PFSK-1 (cell line): ENCODE measurements around the gene SLC18A3.

Source experiments
- FOXP2 ChIP-seq: optimal IDR thresholded peaks from 2 replicates; pipeline ENCODE3; 2011; ENCODE audit warnings: borderline replicate concordance, control low read depth, inconsistent platforms; ENCODE audit not compliant: insufficient read depth; ENCODE audit errors: extremely low read length, extremely low read depth
- POLR2AphosphoS5 ChIP-seq: IDR thresholded peaks from 2 replicates; pipeline ENCODE4 v1.6.1; 2012; ENCODE audit warnings: low read depth, mild to moderate bottlenecking, control low read depth, low read length, moderate library complexity
- SIN3A ChIP-seq: IDR thresholded peaks from 2 replicates; pipeline ENCODE4 v1.6.1; 2012; ENCODE audit warnings: mild to moderate bottlenecking, low read length, moderate library complexity, borderline replicate concordance; ENCODE audit not compliant: insufficient read depth
- TAF1 ChIP-seq: IDR thresholded peaks from 2 replicates; pipeline ENCODE4 v1.6.1; 2012; ENCODE audit warnings: low read length, control low read depth, borderline replicate concordance; ENCODE audit not compliant: insufficient read depth
- TF ChIP-seq, protein P1 (sequence below), 2 experiments: IDR thresholded peaks; 2 replicates each; pipeline versions ENCODE4 v1.6.1 to v1.8.0; 2011 to 2012; ENCODE audit warnings: low read depth in 2 of 2, low read length in 2 of 2, control low read depth in 1 of 2, inconsistent platforms in 1 of 2, mild to moderate bottlenecking in 1 of 2, moderate library complexity in 1 of 2; ENCODE audit not compliant: insufficient read depth in 1 of 2

SLC18A3 gene

DNA sequence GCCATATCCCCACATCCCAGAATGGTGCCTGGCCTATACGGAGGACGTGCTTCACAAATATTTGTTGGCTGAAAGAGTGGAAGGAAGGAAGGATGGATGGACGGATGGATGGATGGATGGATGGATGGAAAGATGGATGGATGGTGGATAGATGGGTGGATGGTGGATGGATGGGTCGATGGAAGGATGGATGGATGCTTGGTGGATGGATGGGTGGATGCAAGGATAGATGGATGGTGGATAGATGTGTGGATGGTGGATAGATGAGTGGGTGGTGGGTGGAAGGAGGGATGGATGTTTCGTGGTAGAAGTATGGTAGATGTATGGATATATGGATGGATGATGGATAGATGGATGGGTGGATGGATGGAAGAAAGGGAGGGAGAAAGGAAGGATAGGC lies 14.5 kb downstream of the SLC18A3 start:
- no peak for TF ChIP-seq SIN3A
- no peak for TF ChIP-seq POLR2AphosphoS5
- TF ChIP-seq TAF1, result no peak
- TF ChIP-seq FOXP2, result no peak
- TF ChIP-seq, protein P1, sequence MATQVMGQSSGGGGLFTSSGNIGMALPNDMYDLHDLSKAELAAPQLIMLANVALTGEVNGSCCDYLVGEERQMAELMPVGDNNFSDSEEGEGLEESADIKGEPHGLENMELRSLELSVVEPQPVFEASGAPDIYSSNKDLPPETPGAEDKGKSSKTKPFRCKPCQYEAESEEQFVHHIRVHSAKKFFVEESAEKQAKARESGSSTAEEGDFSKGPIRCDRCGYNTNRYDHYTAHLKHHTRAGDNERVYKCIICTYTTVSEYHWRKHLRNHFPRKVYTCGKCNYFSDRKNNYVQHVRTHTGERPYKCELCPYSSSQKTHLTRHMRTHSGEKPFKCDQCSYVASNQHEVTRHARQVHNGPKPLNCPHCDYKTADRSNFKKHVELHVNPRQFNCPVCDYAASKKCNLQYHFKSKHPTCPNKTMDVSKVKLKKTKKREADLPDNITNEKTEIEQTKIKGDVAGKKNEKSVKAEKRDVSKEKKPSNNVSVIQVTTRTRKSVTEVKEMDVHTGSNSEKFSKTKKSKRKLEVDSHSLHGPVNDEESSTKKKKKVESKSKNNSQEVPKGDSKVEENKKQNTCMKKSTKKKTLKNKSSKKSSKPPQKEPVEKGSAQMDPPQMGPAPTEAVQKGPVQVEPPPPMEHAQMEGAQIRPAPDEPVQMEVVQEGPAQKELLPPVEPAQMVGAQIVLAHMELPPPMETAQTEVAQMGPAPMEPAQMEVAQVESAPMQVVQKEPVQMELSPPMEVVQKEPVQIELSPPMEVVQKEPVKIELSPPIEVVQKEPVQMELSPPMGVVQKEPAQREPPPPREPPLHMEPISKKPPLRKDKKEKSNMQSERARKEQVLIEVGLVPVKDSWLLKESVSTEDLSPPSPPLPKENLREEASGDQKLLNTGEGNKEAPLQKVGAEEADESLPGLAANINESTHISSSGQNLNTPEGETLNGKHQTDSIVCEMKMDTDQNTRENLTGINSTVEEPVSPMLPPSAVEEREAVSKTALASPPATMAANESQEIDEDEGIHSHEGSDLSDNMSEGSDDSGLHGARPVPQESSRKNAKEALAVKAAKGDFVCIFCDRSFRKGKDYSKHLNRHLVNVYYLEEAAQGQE (IDR thresholded peaks at IDR 0.05; ENCODE audit: insufficient read depth in 1 of 2, low read depth in 2 of 2, low read length in 2 of 2), result no peak

DNA sequence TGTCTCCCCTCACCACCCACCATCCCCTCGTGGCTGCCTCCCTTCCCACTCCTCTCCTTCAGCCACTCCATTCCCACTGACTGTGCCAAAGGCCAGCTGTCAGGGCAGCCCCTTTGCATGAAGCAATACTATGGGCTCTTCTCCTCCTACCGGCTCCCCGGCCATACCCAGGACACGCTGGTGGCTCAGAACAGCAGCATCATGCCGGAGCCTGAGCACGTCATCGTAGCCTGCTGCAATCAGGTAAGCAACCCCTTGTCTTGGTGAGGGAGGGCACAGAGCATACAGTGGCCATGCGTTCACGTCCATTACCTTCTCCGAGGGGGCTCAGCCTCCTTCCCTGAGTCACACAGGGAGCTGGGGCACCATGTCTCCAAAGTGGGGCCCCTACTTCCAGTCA lies 15.3 kb downstream of the SLC18A3 start:
- TF ChIP-seq TAF1, result no peak
- TF ChIP-seq, protein P1 (IDR thresholded peaks at IDR 0.05; ENCODE audit: insufficient read depth in 1 of 2, low read depth in 2 of 2, low read length in 2 of 2), result no peak
- no peak for TF ChIP-seq POLR2AphosphoS5
- TF ChIP-seq FOXP2, result no peak
- TF ChIP-seq SIN3A, result no peak

DNA sequence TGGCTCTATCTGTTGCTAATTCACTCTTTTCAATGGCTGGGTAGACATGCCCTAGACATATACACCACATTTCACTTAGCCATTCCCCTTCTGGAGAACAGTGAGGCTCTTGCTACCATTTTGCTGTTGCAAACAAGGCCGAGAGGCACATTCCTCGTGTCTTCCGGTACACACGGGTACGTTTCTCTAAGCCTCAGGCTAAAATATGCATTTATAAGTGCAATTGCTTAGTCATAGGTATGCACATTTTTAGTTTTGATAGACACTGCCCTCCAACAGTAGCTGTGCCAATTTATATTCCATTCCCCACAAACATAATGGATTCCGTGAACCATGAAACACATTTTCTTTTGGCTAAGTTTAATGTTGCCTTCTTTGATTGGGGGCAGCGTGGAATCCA lies 16.9 kb downstream of the SLC18A3 start:
- TF ChIP-seq, protein P1 (IDR thresholded peaks at IDR 0.05; ENCODE audit: insufficient read depth in 1 of 2, low read depth in 2 of 2, low read length in 2 of 2), result no peak
- TF ChIP-seq SIN3A, result no peak
- TF ChIP-seq TAF1, result no peak
- no peak for TF ChIP-seq FOXP2
- no peak for TF ChIP-seq POLR2AphosphoS5

DNA sequence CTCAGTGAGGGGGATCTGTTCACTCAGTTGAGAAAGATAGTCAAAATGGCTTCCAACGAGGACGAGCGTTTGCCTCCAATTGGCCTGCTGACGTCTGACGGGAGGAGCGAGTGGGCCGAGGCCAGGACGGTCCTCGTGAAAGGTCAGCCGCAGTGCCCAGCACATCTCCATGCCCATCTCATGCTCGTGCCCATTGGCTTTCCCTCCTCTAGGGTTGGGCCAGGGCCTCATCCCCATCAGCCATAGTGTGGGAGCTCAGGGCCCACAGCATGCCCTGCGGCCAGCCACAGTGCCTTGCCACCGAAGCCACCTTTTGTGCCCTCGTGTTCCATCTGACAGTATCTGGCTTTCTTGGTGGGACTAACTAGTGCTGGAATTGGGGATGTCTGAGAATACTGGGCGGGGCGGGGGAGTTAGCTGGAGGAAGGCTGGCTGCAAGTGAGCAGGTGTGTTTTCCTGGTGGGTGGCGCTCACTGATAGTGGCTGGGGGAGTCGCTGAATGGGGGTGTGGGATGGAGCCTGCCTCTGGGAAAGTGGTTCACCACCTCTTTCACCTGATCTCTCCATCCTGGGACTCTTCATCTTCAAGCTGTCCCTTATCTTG lies 17.6 kb downstream of the SLC18A3 start:
- TF ChIP-seq FOXP2 (no peak), SIN3A (no peak), POLR2AphosphoS5 (no peak)
- TF ChIP-seq, protein P1 (IDR thresholded peaks at IDR 0.05; ENCODE audit: insufficient read depth in 1 of 2, low read depth in 2 of 2, low read length in 2 of 2), result no peak

DNA sequence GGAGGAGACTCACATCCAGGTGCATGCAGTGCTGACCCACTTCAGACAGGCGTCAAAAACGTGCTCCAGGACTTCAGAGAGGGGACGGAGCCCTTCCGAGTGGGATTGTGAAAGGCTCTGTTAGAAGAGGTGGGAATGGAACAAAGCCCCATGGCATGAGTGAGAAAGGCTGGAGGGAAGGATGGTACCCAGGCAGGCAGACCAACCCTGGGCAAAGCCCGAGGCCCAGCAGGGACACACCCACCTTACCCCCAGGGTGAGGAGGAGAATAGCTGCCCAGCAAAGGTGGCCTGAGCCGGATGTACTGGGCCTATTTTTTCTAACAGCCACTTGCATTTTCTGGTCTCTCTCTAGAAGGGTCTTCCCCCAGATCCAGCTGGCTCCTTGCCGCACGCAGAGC lies 18.5 kb downstream of the SLC18A3 start:
- TF ChIP-seq FOXP2 (no peak), SIN3A (no peak), POLR2AphosphoS5 (no peak), TAF1 (no peak)
- TF ChIP-seq, protein P1 (IDR thresholded peaks at IDR 0.05; ENCODE audit: insufficient read depth in 1 of 2, low read depth in 2 of 2, low read length in 2 of 2), result no peak
